Stimulated activated CD8-positive, alpha-beta memory T cell treated with anti-CD3 and anti-CD28 coated beads, Interleukin-7, amount 100 ng/mL, for 1 hour (primary cell): ENCODE measurements around the gene QPCT.

Experiments
- DNase-seq, 2 donors: peaks; one replicate each; pipeline ENCODE4 v3.0.0-alpha.2; 2020; ENCODE audit warnings: low read depth in 2 of 2

Gene QPCT

GRCh38 chr2:37324786-37325624 lies 19.4 kb upstream of the QPCT start, which contains the start of gene PRKD3:
PRKD3 (minus strand) TSS chr2:37324833; CDS start chr2:37316524, 8,309 bp downstream.
- peak; percentile 7 to 8 for DNase-seq

GRCh38 chr2:37325625-37326071 lies 18.8 kb upstream of the QPCT start:
- no peak for DNase-seq

- no peak for DNase-seq
Observed at GRCh38 chr2:37326285-37326684, 18.1 kb upstream of the QPCT start.

GRCh38 chr2:37326866-37327634 lies 17.4 kb upstream of the QPCT start:
- no peak for DNase-seq

- DNase-seq, result no peak
Observed at GRCh38 chr2:37330681-37331080, 13.7 kb upstream of the QPCT start.

- no peak for DNase-seq
Observed at GRCh38 chr2:37332560-37332959, 11.9 kb upstream of the QPCT start.

GRCh38 chr2:37333256-37333655 lies 11.2 kb upstream of the QPCT start:
- no peak for DNase-seq

GRCh38 chr2:37335604-37336003 lies 8.8 kb upstream of the QPCT start:
- DNase-seq, result no peak

GRCh38 chr2:37337620-37338280 lies 6.7 kb upstream of the QPCT start:
- no peak for DNase-seq

- no peak for DNase-seq
Observed at GRCh38 chr2:37338933-37339332, 5.5 kb upstream of the QPCT start.

GRCh38 chr2:37340637-37341036 lies 3.8 kb upstream of the QPCT start:
- no peak for DNase-seq

GRCh38 chr2:37342591-37343220 lies 1.7 kb upstream of the QPCT start:
- no peak for DNase-seq

- DNase-seq, result no peak
Observed at GRCh38 chr2:37343537-37344434, 644 bp upstream of the QPCT start.

- no peak for DNase-seq
Observed at GRCh38 chr2:37348155-37348554, 3.7 kb downstream of the QPCT start.

GRCh38 chr2:37349231-37349860 lies 4.9 kb downstream of the QPCT start:
- no peak for DNase-seq

GRCh38 chr2:37350034-37350433 lies 5.6 kb downstream of the QPCT start:
- no peak for DNase-seq

GRCh38 chr2:37354531-37354930 lies 10.1 kb downstream of the QPCT start:
- DNase-seq, result no peak

- no peak for DNase-seq
Observed at GRCh38 chr2:37355735-37356134, 11.3 kb downstream of the QPCT start.

- DNase-seq, result no peak
Observed at GRCh38 chr2:37356299-37356698, 11.9 kb downstream of the QPCT start.

GRCh38 chr2:37357069-37357468 lies 12.6 kb downstream of the QPCT start:
- DNase-seq, result no peak
